Activated CD4-positive, alpha-beta T cell treated with anti-CD3 and anti-CD28 coated beads for 1 hour (primary cell): Measurements from ENCODE around the gene RANBP1.

Experiments
- DNase-seq: peaks from one replicate; pipeline ENCODE4 v3.0.0-alpha.2; 2020

RANBP1 gene

GRCh38 chr22:20138868-20139267, 23.0 kb downstream of the RANBP1 start:
- DNase-seq = no peak

- DNase-seq = no peak
Measured at GRCh38 chr22:20139391-20140106, 23.6 kb downstream of the RANBP1 start.

GRCh38 chr22:20140107-20140445, 24.2 kb downstream of the RANBP1 start:
- no peak for DNase-seq

- DNase-seq = no peak
Measured at GRCh38 chr22:20140521-20140964, 24.6 kb downstream of the RANBP1 start.

- no peak for DNase-seq
Measured at GRCh38 chr22:20141186-20142077, 25.5 kb downstream of the RANBP1 start.

- DNase-seq = no peak
Measured at GRCh38 chr22:20142711-20143621, 27.1 kb downstream of the RANBP1 start.

GRCh38 chr22:20143883-20144665, 28.2 kb downstream of the RANBP1 start:
- DNase-seq = no peak

GRCh38 chr22:20145206-20145831, 29.4 kb downstream of the RANBP1 start:
- DNase-seq = no peak

- no peak for DNase-seq
Measured at GRCh38 chr22:20145832-20146223, 29.9 kb downstream of the RANBP1 start.

- DNase-seq = no peak
Measured at GRCh38 chr22:20146777-20147176, 30.9 kb downstream of the RANBP1 start.

- DNase-seq = no peak
Measured at GRCh38 chr22:20147237-20147988, 31.5 kb downstream of the RANBP1 start.

- no peak for DNase-seq
Measured at GRCh38 chr22:20148414-20148813, 32.5 kb downstream of the RANBP1 start.

GRCh38 chr22:20149257-20150250, 33.6 kb downstream of the RANBP1 start:
- DNase-seq = no peak

- no peak for DNase-seq
Measured at GRCh38 chr22:20150381-20151275, 34.7 kb downstream of the RANBP1 start, which contains the start of gene CCDC188. Gene CCDC188 (minus strand): TSS chr22:20151055. CDS start chr22:20150986, 69 bp downstream.

- DNase-seq = no peak
Measured at GRCh38 chr22:20151276-20151588, 35.3 kb downstream of the RANBP1 start.

- no peak for DNase-seq
Measured at GRCh38 chr22:20152464-20152890, 36.6 kb downstream of the RANBP1 start.

- no peak for DNase-seq
Measured at GRCh38 chr22:20153945-20154344, 38.0 kb downstream of the RANBP1 start.

- no peak for DNase-seq
Measured at GRCh38 chr22:20154602-20155187, 38.8 kb downstream of the RANBP1 start.
